ENCODE measurements around the gene SRCAP. TPM values are rescaled to one million over a fixed set of nuclear protein-coding genes. Genes with fewer than 3 reads are reported as not detected.

Gene SRCAP
- total RNA-seq, 4 donors from 2014 or later: 10.7 to 39.6 (median 26.1) TPM

GRCh38 chr16:30748634-30749445, 49.9 kb downstream of the SRCAP start:
- peak overlapping the region; percentile 92 to 98 (median 93) for H3K4me3 ChIP-seq
- DNase-seq: no peak
- peak overlapping the region; percentile 86 to 91 (median 89) for H3K27ac ChIP-seq
- intact Hi-C loops (cut with DNase I): no loop called here
- H3K36me3 ChIP-seq: peaks cover 12 to 57% (median 14%) of the 10 kb centered on the region in 3 donors
- TF ChIP-seq POLR2A (IDR thresholded peaks at IDR 0.05) (no peak), CTCF (IDR thresholded peaks at IDR 0.05) (no peak)
- peaks cover 7 to 32% (median 10%) of the 10 kb centered on the region in 3 donors for H3K4me1 ChIP-seq
- H3K9me3 ChIP-seq: no peaks in the 10 kb centered on the region
- 32 to 73% methylated on average over 7 to 19 of the region's 36 CpGs for WGBS, 2 donors
- H3K27me3 ChIP-seq: no peaks in the 10 kb centered on the region

- TF ChIP-seq CTCF (IDR thresholded peaks at IDR 0.05) (no peak), POLR2A (IDR thresholded peaks at IDR 0.05) (no peak)
- Histone ChIP-seq H3K27ac (no peak overlapping the region), H3K4me1 (peaks cover 7 to 32% (median 10%) of the 10 kb centered on the region in 3 donors), H3K4me3 (no peak overlapping the region), H3K27me3 (no peaks in the 10 kb centered on the region), H3K36me3 (peaks cover 12 to 57% (median 18%) of the 10 kb centered on the region in 3 donors), H3K9me3 (no peaks in the 10 kb centered on the region)
- no peak for DNase-seq
- WGBS, 2 donors: 84 to 93% methylated on average over 4 of the region's 4 CpGs
- intact Hi-C loops (cut with DNase I): no loop called here
Observed at GRCh38 chr16:30750201-30750600, 51.2 kb downstream of the SRCAP start.

GRCh38 chr16:30750876-30751465, 52.0 kb downstream of the SRCAP start:
- Histone ChIP-seq H3K4me1 (peaks cover 7 to 32% (median 10%) of the 10 kb centered on the region in 3 donors), H3K36me3 (peaks cover 12 to 62% (median 18%) of the 10 kb centered on the region in 3 donors), H3K9me3 (no peaks in the 10 kb centered on the region), H3K27ac (no peak overlapping the region), H3K4me3 (no peak overlapping the region), H3K27me3 (no peaks in the 10 kb centered on the region)
- intact Hi-C loops (cut with DNase I): no loop called here
- no peak for DNase-seq
- TF ChIP-seq POLR2A (IDR thresholded peaks at IDR 0.05) (no peak), CTCF (IDR thresholded peaks at IDR 0.05) (no peak)
- 93% methylated on average over 17 to 19 of the region's 20 CpGs for WGBS, 2 donors

GRCh38 chr16:30753596-30753995, 54.6 kb downstream of the SRCAP start:
- no peak overlapping the region for H3K27ac ChIP-seq
- TF ChIP-seq CTCF (IDR thresholded peaks at IDR 0.05) (no peak), POLR2A (IDR thresholded peaks at IDR 0.05) (no peak)
- H3K36me3 ChIP-seq: peaks cover 12 to 81% (median 18%) of the 10 kb centered on the region in 3 donors
- intact Hi-C loops (cut with DNase I): no loop called here
- H3K9me3 ChIP-seq: no peaks in the 10 kb centered on the region
- H3K4me3 ChIP-seq: no peak overlapping the region
- 72% methylated on average over 2 of the region's 4 CpGs; no CpG with 5 or more reads in 1 of the 2 donors for whole genome bisulfite sequencing, 2 donors
- peaks cover 0 to 16% (median 4%) of the 10 kb centered on the region in 3 donors for H3K4me1 ChIP-seq
- no peak for DNase-seq
- H3K27me3 ChIP-seq: no peaks in the 10 kb centered on the region
